HUES6 (cell line): ENCODE data around the gene MSS51.

Experiments used
- H3K27ac ChIP-seq: 2 replicates; pipeline ENCODE4 v1.7.0; 2013; ENCODE audit warnings: low read depth, mild to moderate bottlenecking, low read length, inconsistent platforms
- H3K27me3 ChIP-seq: 2 replicates; pipeline ENCODE4 v1.6.1; 2013; ENCODE audit warnings: low read length; ENCODE audit not compliant: control insufficient read depth, insufficient read depth
- H3K36me3 ChIP-seq: 2 replicates; pipeline ENCODE4 v1.6.1; 2013; ENCODE audit warnings: low read length; ENCODE audit not compliant: control insufficient read depth, insufficient read depth
- H3K4me1 ChIP-seq: 2 replicates; pipeline ENCODE4 v1.6.1; 2013; ENCODE audit warnings: low read length; ENCODE audit not compliant: control insufficient read depth, insufficient read depth
- H3K4me3 ChIP-seq: 2 replicates; pipeline ENCODE4 v1.5.1; 2013; ENCODE audit warnings: low read depth, low read length
- H3K9ac ChIP-seq: one replicate; pipeline ENCODE4 v1.6.1; 2013; ENCODE audit warnings: mild to moderate bottlenecking, low read length
- H3K9me3 ChIP-seq: 2 replicates; pipeline ENCODE4 v1.6.1; 2013; ENCODE audit warnings: low read depth, low read length; ENCODE audit not compliant: control insufficient read depth, insufficient read depth

Gene MSS51

DNA sequence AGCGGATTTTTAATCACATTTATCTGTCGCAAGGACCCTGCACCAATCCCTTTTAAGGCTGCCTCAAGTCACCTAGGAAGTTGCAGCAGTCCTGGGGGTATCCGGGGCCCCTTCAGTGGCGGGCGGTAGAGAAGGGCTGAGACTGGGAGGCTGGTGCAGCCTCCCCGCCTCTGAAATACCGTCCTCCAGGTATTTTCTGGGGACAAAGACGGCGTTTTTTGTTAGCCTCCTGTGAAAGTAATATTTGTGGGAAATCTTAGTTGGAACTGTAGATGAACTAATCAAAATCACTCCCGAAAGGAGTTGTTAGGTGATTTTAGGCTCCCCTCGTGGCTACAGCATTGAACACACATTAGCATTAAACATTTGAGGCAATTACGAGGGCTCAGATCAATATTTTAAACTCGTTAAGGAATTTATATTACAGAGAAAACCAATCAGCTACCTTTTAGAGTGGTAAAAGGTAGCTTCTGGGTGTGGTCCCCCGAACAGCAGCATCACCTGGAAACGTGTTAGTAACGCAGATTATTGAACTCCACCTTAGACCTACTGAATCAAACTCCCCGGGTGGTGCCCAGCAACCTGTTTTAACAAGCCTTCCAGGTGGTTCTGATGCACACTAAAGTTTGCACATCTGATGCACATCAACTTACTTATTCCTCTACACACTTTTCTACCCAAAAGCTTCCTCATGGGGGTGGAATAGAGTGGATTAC, 19.0 kb downstream of the MSS51 start:
- peak overlapping the region; percentile 88 for H3K27ac ChIP-seq
- H3K27me3 ChIP-seq = no peaks in the 10 kb centered on the region
- H3K36me3 ChIP-seq = no peaks in the 10 kb centered on the region
- H3K4me3 ChIP-seq = peak overlapping the region; percentile 86
- H3K9me3 ChIP-seq = no peaks in the 10 kb centered on the region
- peak overlapping the region; percentile 62 for H3K9ac ChIP-seq
- peaks cover 5% of the 10 kb centered on the region; the same call in 1 of the 2 replicates for H3K4me1 ChIP-seq

DNA sequence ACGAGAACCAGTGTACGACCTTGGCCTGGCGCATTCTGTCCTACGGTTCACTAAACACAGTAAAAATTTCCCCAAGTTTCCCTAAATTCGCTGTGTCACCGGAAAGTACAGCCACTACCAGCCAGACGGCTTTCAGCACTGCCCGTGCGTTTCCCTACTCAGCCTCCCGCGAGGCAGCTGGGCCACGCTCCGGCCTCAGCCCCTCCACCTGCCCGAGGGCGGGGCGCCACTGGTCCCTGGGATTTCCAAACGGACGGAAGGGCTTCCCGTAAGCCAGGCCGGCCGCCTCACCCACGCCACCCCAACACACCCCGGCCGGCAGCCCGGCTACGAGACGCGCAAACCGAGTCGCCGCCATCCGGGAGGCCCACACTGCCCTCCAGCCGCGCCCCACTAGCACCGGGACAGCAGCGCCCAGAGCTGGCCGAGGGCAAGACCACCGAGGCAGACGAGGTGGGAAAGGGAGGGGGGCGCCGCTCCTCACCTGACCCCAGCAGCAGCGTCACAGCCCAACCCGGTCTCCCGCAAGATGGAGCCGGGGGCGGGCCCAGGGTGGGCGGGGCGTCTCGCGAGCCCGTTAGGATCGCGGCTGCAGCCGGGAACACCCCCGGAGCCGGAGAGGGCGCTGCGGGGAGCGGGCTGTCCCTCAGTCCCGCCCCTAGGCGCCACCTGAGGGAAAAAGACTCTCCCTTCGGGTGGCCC, 19.7 kb downstream of the MSS51 start, which contains the start of gene ANXA7:
ANXA7 (minus strand) TSS at position 531 of the 702 bp plus-strand sequence. CDS start 13,202 bp downstream, outside the sequence.
- Histone ChIP-seq H3K9ac (peak within 1 kb of the TSS; percentile 85), H3K9me3 (no peaks in the 10 kb centered on the region), H3K27ac (peak within 1 kb of the TSS; percentile 88), H3K4me1 (peaks cover 5% of the 10 kb centered on the region; the same call in 1 of the 2 replicates), H3K27me3 (no peaks in the 10 kb centered on the region), H3K36me3 (no peaks in the 10 kb centered on the region), H3K4me3 (peak within 1 kb of the TSS; percentile 86)

DNA sequence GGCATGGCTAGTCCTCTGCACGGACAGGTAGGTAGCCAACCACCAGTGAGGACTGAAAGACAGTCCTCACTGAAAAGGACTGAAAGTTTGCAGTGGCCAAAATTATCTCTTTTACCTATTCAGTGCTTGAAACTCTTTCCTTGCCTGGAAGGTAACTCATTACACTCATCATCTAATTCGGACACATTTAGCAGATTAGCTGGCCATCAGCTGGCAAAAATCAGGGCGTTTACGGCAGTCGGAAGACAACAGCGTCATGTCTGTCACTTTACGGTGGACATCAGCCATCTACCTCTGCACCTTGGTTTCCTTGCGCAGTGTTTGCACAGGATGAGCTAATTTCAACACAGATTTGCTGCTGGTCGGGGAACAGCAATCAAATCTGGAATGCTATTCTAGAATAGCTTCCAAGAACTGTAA, 20.2 kb downstream of the MSS51 start:
- peak overlapping the region; percentile 88 for H3K27ac ChIP-seq
- H3K9ac ChIP-seq = peak overlapping the region; percentile 85
- H3K4me1 ChIP-seq = peaks cover 5% of the 10 kb centered on the region; the same call in 1 of the 2 replicates
- H3K27me3 ChIP-seq = no peaks in the 10 kb centered on the region
- no peaks in the 10 kb centered on the region for H3K9me3 ChIP-seq
- H3K36me3 ChIP-seq = no peaks in the 10 kb centered on the region
- H3K4me3 ChIP-seq = peak overlapping the region; percentile 86

DNA sequence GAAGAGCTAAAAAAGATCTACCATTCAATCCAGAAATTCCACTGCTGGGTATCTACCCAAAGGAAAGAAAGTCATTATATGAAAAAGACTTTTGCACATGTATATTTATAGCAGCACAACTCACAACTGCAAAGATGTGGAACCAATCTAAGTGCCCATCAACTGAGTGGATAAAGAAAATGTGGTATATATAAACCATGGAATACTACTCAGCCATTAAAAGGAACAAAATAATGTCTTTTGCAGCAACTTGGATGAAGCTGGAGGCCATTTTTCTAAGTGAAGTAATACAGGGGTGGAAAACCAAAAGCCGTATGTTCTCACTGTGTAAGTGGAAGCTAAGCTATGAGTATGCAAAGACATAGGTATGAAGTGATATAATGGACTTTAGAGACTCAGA, 22.5 kb downstream of the MSS51 start:
- Histone ChIP-seq H3K4me1 (peaks cover 5% of the 10 kb centered on the region; the same call in 1 of the 2 replicates), H3K9me3 (no peaks in the 10 kb centered on the region), H3K27me3 (no peaks in the 10 kb centered on the region), H3K36me3 (0 out of 2 replicates have a peak, but pooled peaks cover 2% of the 10 kb centered on the region), H3K4me3 (no peak overlapping the region), H3K27ac (no peak overlapping the region), H3K9ac (no peak overlapping the region)

DNA sequence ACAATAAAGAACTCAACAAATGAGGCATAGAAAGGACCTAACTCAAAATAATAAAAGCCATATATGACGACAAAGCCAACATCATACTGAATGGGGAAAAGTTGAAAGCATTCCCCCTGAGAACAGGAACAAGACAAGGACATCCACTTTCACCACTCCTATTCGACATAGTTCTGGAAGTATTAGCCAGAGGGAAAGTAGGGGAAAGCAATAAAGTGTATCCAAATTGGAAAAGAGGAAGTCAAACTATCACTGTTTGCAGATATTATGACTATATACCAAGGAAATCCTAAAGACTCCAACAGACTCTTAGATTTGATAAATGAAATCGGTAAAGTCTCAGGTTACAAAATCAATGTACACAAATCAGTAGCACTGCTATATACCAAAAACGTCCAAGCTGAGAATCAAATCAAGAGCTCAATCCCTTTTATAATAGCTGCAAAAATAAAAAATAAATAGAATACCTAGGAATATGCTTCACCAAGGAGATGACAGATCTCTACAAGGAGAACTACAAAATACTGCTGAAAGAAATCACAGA, 24.3 kb downstream of the MSS51 start:
- no peak overlapping the region for H3K4me3 ChIP-seq
- 0 out of 2 replicates have a peak, but pooled peaks cover 2% of the 10 kb centered on the region for H3K36me3 ChIP-seq
- no peaks in the 10 kb centered on the region for H3K27me3 ChIP-seq
- no peaks in the 10 kb centered on the region; the same call in 1 of the 2 replicates for H3K4me1 ChIP-seq
- H3K27ac ChIP-seq = no peak overlapping the region
- H3K9ac ChIP-seq = no peak overlapping the region
- H3K9me3 ChIP-seq = no peaks in the 10 kb centered on the region

DNA sequence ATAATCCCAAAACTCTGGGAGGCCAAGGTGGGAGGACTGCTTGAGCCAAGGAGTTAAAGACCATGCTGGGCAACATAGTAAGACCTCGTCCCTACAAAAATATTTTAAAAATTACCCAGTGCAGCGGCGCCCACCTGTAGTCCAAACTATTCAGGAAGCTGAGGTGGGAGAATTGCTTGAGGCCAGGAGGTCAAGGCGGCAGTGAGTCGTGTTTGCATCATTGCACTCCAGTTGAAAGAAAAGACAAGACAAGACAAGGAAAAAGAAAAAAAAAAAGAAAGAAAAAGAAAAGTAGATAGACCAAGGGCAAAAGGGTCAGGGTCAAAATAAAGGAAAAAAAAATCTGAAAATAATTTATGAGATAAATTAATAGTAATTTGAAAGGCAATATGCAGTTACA, 25.3 kb downstream of the MSS51 start:
- H3K36me3 ChIP-seq = 0 out of 2 replicates have a peak, but pooled peaks cover 2% of the 10 kb centered on the region
- no peaks in the 10 kb centered on the region; the same call in 1 of the 2 replicates for H3K4me1 ChIP-seq
- H3K9ac ChIP-seq = no peak overlapping the region
- H3K4me3 ChIP-seq = no peak overlapping the region
- H3K27ac ChIP-seq = no peak overlapping the region
- H3K9me3 ChIP-seq = no peaks in the 10 kb centered on the region
- H3K27me3 ChIP-seq = no peaks in the 10 kb centered on the region

DNA sequence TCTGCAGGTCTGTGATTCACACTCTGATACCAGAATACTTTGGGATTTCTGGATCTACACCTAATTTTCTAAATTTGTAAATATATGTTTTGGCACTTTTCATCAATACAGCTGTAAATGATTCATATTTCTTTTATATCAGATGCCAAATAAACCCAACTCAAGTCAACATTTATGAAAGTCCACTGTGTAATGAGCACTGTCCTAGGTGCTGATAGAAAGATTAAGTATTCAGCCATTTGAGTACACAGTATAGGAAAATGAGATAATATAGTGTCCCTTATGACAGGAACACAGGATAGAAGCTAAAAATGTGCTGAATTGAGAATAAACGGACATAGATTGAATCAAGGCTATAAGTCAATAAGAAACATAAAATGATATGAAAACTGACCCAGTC, 25.9 kb downstream of the MSS51 start:
- Histone ChIP-seq H3K27me3 (no peaks in the 10 kb centered on the region), H3K4me3 (no peak overlapping the region), H3K9ac (no peak overlapping the region), H3K9me3 (no peaks in the 10 kb centered on the region), H3K4me1 (no peaks in the 10 kb centered on the region; the same call in 1 of the 2 replicates), H3K36me3 (0 out of 2 replicates have a peak, but pooled peaks cover 2% of the 10 kb centered on the region), H3K27ac (no peak overlapping the region)

DNA sequence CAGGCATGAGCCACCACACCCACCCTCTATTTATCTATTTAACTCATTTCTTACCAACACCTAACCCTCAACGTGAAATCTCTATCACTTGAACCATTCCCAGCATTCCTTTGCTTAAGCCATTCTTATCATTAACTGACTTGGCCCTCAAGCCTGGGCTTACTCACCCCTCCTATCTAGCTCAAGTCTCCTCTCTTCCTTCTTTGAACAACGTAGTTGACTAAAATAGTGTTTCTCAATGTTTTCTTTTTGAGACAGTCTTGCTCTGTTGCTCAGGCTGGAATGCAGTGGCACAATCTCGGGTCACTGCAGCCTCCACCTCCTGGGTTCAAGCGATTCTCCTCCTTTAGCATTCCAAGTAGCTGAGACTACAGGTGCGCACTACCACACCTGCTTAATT, 26.5 kb downstream of the MSS51 start:
- Histone ChIP-seq H3K27ac (no peak overlapping the region), H3K4me1 (no peaks in the 10 kb centered on the region; the same call in 1 of the 2 replicates), H3K9ac (no peak overlapping the region), H3K4me3 (no peak overlapping the region), H3K36me3 (0 out of 2 replicates have a peak, but pooled peaks cover 2% of the 10 kb centered on the region), H3K27me3 (no peaks in the 10 kb centered on the region), H3K9me3 (no peaks in the 10 kb centered on the region)

DNA sequence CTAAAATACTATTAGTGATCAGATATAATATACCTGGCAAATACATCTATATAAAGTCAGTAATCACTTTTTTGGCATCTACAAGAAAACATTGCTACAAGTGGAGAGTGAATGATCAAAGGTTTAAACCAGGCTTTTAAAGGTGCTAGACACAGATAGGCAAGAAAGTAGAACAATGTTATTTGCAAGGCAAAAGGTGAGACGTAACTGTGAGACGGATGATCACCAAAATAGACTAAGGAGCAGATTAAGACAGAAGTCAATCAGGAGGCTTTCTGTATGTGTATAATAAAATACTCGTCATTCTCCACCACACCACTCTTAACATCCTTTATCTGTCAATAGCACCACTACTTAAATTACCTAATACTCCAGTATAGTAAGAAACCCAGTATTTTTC, 27.8 kb downstream of the MSS51 start:
- H3K4me3 ChIP-seq = no peak overlapping the region
- no peak overlapping the region for H3K27ac ChIP-seq

DNA sequence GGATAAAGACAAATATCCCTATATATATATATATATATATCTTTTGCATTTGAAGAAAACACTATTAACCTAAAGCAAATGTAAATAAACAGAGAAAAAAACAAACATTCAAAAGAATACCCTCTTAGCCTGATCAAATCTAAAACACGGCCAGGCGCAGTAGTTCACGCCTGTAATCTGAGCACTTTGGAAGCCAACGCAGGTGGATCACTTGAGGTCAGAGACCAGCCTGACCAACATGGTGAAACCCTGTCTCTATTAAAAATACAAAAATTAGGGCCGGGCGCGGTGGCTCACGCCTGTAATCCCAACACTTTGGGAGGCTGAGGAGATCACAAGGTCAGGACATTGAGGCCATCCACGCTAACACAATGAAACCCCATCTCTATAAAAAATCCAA, 28.7 kb downstream of the MSS51 start:
- Histone ChIP-seq H3K27ac (no peak overlapping the region), H3K36me3 (0 out of 2 replicates have a peak, but pooled peaks cover 2% of the 10 kb centered on the region), H3K27me3 (no peaks in the 10 kb centered on the region), H3K4me3 (no peak overlapping the region), H3K4me1 (no peaks in the 10 kb centered on the region; the same call in 1 of the 2 replicates), H3K9ac (no peak overlapping the region), H3K9me3 (no peaks in the 10 kb centered on the region)

More for the DNA sequence above, 27.8 kb downstream of the MSS51 start:
- H3K4me1 ChIP-seq = no peaks in the 10 kb centered on the region; the same call in 1 of the 2 replicates
- H3K27me3 ChIP-seq = no peaks in the 10 kb centered on the region
- no peak overlapping the region for H3K9ac ChIP-seq
- 0 out of 2 replicates have a peak, but pooled peaks cover 2% of the 10 kb centered on the region for H3K36me3 ChIP-seq
- H3K9me3 ChIP-seq = no peaks in the 10 kb centered on the region
